GM12873 (cell line): ENCODE measurements around the gene CLCN2.

Experiments
- CTCF ChIP-seq: IDR thresholded peaks from 2 replicates; pipeline ENCODE4 v1.5.1; 2012; ENCODE audit warnings: low read depth, mild to moderate bottlenecking, moderate library complexity, low read length, control low read depth; ENCODE audit not compliant: insufficient read depth; ENCODE audit errors: missing control alignments

CLCN2 gene

GRCh38 chr3:184346480-184347190, 14.8 kb downstream of the CLCN2 start:
- TF ChIP-seq CTCF, result no peak

GRCh38 chr3:184345317-184346144, 15.9 kb downstream of the CLCN2 start:
- peak; percentile 57 for TF ChIP-seq CTCF

GRCh38 chr3:184344579-184345316, 16.7 kb downstream of the CLCN2 start:
- TF ChIP-seq CTCF, result no peak

- no peak for TF ChIP-seq CTCF
Measured at GRCh38 chr3:184343200-184343876, 18.1 kb downstream of the CLCN2 start.

GRCh38 chr3:184341925-184342324, 19.5 kb downstream of the CLCN2 start:
- TF ChIP-seq CTCF, result no peak

- no peak for TF ChIP-seq CTCF
Measured at GRCh38 chr3:184339001-184339400, 22.4 kb downstream of the CLCN2 start.
